NCI-H1092 treated with DMSO at 0.1 percent for 48 hours (cell line): ENCODE data around the gene ATP6AP2.
"Not testable (repeated sequence)": the region's sequence is repeated elsewhere in the genome, so short reads cannot be mapped to it uniquely, and the experiment has no call there.

Experiments
- DNase-seq: peaks from one replicate; lab custom pipeline; 2025; lab: John Stamatoyannopoulos, UW

ATP6AP2 gene

GRCh38 chrX:40575411-40575810 is 5.4 kb upstream of the ATP6AP2 start:
- DNase-seq: peak; percentile 21

- no peak for DNase-seq
Measured at GRCh38 chrX:40576291-40576690, 4.5 kb upstream of the ATP6AP2 start.

DNA sequence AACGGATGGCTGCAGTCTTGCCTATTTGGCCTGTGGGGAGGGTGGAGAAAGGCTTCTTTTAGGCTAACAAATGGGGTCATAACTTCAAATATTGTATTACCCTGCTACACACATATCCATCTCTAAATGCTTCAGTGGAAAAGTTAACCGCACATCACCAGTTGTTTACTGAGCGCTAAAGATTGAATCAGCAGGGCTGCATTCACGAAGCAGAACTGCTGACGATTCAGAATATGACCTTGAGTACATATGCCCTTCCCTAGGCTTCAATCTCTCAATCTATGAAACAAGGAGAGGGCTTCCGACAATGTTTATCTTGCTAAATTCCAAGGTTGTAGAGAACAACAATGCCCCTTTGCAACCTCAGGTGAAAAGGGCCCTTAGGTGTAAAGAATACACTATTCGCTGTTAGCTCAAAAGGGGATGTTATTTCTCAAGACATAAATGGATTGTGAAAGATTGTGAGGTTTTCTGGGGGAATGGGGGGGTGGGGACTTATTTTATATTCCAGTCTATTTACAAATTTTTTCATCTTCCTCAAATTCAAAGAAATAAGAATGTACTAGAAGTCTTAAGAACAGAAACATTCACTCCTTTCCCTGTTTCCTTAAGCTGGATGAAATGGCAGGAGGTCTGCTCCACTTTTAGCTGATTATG is 2.6 kb upstream of the ATP6AP2 start:
- no peak for DNase-seq

- no peak for DNase-seq
Measured at GRCh38 chrX:40579141-40579540, 1.6 kb upstream of the ATP6AP2 start.

GRCh38 chrX:40579900-40580536 is 752 bp upstream of the ATP6AP2 start:
- DNase-seq: no peak

- no peak for DNase-seq
Measured at GRCh38 chrX:40581336-40581920, 658 bp downstream of the ATP6AP2 start.

- DNase-seq: not testable (repeated sequence)
Measured at GRCh38 chrX:40582178-40582577, 1.4 kb downstream of the ATP6AP2 start.

DNA sequence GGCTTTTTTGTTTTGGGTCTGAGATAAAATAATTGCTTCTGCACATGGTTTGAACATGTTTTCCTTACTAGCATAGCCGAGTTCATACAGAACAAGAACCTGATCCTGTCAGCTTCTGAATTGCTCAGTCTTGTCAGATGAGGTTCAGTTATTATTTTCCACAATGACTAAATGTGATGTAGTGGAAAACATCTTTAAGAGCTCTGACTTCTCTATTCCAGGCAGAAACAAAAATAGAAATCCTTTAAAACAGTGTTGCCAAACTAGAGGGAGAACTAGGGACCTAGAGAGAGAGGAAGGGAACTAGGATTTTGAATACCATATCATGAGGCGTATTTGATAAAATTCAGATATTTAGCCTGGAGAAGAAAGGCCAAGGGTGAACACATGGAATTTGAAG is 2.0 kb downstream of the ATP6AP2 start:
- no peak for DNase-seq

DNA sequence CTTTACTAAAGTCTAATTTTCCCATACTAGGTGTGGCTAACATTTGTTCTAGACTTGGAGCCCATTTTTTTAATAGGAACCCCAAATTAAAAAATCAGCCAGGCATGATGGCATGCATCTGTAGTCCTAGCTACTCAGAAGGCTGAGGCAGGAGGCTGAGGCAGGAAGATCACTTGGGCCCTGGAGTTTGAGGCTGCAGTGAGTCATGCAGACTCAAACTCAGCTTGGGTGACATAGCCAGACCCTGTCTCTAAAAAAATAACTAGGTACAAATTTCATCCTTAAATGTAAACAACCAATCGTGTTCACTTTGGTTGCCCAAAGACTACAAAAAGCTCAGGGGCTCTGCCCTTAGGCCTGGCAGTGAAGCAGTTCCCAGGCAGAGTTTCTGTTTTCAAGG is 6.9 kb downstream of the ATP6AP2 start:
- DNase-seq: not testable (repeated sequence)

GRCh38 chrX:40589616-40590321 is 9.0 kb downstream of the ATP6AP2 start:
- DNase-seq: not testable (repeated sequence)

DNA sequence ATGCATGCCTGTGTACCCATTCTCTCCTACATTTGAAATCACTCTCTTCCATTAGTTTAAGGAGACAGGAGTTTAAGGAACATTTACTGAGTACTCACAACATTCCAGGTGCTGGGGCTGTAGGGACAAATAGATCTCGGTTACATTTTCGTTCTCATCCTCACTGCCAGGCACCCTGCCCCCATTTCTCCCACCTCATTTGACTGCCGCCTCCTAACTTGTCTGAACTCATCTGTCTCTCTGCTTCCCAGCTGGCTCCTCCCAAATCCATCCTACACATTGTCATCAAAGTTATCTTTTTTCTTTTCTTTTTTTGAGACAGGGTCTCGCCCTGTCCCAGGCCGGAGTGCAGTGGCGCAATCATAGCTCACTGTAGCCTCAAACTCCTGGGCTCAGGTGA is 22.7 kb downstream of the ATP6AP2 start:
- DNase-seq: no peak

GRCh38 chrX:40607381-40607780 is 26.6 kb downstream of the ATP6AP2 start:
- DNase-seq: no peak

DNA sequence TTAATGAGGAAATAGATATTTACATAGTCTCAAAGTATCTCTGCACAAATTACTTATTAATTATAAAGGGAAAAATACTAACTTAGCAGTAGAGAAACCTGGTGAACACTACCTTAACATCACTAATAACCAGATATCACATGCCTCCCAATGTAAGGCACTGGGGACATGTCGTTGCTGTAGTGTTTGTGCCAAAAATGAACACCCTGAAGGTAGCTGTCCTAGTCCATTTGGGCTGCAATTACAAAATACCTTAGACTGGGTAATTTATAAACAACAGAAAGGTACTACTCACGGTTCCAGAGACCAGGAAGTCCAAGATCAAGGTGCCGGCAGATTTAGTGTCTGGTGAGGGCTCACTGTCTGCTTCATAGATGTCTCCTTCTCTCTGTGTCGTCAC is 31.7 kb downstream of the ATP6AP2 start:
- no peak for DNase-seq

DNA sequence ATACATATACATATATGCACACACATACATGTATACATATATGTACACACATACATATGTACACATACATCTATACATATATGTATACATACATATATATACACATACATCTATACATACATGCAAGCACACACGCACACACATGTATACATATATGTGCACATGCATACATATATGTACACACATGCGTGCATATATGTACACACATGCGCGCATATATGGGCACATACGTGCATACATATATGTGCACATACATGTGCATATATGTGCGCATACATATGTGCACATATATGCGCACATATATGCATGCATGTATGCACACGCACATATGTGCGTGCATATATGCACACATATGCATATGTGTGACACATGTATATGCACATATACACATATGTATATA is 35.2 kb downstream of the ATP6AP2 start:
- DNase-seq: no peak

GRCh38 chrX:40617566-40617965 is 36.8 kb downstream of the ATP6AP2 start:
- DNase-seq: no peak

DNA sequence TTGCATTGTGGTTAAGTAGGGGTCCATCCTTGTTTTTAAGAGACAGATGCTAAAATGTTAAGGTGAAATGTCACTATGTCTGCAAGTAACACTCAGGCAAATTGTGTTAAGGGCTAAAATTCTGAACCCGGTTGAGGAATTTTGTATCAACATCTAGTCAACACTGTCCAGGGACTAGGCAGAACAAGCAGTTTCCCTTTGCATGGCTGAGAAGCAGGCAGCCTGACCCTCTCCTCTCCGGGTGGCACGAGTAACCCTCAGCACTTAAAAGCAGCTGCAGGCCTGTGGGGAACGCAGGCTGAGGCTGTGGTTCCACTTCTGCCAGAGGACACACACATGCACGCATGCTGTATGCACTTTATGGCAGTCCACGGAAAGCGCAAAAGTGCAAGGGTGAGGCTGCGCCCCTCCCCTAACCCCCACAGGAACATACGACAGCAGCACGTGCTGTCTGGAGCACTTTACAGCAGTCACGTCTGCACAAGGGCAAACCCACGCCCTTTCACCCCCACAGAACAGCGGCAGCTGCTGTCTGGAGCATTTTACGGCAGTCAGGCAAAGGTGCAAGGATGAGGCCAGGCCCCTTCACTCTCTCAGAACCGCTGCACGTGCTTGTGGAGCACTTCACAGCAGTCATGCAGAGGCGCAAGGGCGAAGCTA is 41.8 kb downstream of the ATP6AP2 start:
- DNase-seq: no peak

- no peak for DNase-seq
Measured at GRCh38 chrX:40623139-40623536, 42.4 kb downstream of the ATP6AP2 start, which contains the start of gene MPC1L. TSS of gene MPC1L (plus strand) at chrX:40623428. CDS start at chrX:40623566, 138 bp downstream.

- no peak for DNase-seq
Measured at GRCh38 chrX:40623665-40624064, 42.9 kb downstream of the ATP6AP2 start.

GRCh38 chrX:40625294-40625693 is 44.5 kb downstream of the ATP6AP2 start:
- no peak for DNase-seq

- no peak for DNase-seq
Measured at GRCh38 chrX:40628506-40628905, 47.7 kb downstream of the ATP6AP2 start.

DNA sequence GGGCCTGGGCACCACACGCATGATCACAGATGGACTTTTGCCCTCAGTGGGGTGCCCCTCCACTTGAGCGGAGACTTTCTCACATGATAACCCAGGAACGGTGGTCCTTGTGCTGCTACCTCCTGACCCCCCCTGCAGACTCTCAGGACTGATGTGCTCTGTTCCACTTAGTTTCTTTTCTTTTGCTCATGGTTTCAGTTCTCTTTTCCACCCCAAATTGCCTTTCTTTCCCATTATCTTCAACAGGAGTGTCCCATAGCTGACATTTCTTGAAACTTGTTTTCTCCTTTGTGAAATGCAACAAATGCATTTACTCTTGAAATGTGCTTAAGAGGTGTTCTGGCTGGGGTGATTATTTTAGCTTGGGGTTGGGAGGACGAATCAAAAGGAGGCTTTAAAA is 51.4 kb downstream of the ATP6AP2 start:
- DNase-seq: no peak

DNA sequence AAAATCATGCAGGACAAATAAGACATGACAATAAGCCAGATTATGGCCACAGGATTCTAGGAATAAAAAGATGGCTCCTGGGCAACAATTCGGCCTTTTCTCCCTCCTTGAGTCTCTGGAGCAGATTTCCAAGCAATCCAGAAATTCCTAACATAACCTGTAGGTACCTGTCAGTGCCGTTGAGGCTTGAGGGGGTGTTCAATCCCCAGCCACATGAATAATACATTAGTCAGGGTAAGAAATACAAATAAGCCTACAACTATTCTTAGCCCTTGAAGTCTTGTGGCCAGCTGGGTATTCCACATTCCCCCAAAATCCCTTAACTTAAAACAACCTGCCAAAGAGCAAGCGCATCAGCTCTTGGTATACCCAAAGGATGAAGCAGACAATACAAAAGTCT is 56.9 kb downstream of the ATP6AP2 start:
- DNase-seq: no peak
